Suprapubic skin (tissue), 3 donors: Measurements from ENCODE around the gene PTGES.

Experiments
- POLR2A ChIP-seq, 2 donors: fragments of 450-650 bp; IDR thresholded peaks; one replicate each; pipeline ENCODE4 v1.6.1; 2017; ENCODE audit warnings: antibody characterized with exemption in 2 of 2, mild to moderate bottlenecking in 2 of 2, moderate library complexity in 2 of 2
- TF ChIP-seq, protein P1 (sequence below), 2 donors: fragments of 200-600 bp in 1 of 2; fragments of 450-650 bp in 1 of 2; sonication (generic) in 1 of 2; IDR thresholded peaks; one replicate each; pipeline ENCODE4 v1.5.1; 2016 to 2019; ENCODE audit warnings: antibody characterized with exemption in 2 of 2, mild to moderate bottlenecking in 1 of 2, moderate library complexity in 1 of 2

- TF ChIP-seq POLR2A (IDR thresholded peaks at IDR 0.05) = peak in 1 of 2 donors; percentile 80
- TF ChIP-seq, protein P1, sequence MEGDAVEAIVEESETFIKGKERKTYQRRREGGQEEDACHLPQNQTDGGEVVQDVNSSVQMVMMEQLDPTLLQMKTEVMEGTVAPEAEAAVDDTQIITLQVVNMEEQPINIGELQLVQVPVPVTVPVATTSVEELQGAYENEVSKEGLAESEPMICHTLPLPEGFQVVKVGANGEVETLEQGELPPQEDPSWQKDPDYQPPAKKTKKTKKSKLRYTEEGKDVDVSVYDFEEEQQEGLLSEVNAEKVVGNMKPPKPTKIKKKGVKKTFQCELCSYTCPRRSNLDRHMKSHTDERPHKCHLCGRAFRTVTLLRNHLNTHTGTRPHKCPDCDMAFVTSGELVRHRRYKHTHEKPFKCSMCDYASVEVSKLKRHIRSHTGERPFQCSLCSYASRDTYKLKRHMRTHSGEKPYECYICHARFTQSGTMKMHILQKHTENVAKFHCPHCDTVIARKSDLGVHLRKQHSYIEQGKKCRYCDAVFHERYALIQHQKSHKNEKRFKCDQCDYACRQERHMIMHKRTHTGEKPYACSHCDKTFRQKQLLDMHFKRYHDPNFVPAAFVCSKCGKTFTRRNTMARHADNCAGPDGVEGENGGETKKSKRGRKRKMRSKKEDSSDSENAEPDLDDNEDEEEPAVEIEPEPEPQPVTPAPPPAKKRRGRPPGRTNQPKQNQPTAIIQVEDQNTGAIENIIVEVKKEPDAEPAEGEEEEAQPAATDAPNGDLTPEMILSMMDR (IDR thresholded peaks at IDR 0.05) = no peak
Observed at GRCh38 chr9:129752900-129753729, at the start of gene PTGES.
